Activated CD4-positive, alpha-beta T cell treated with anti-CD3 and anti-CD28 coated beads, Interleukin-10, Interleukin-2, amounts not matched to agents 100 ng/mL and 50 ng/mL, durations not matched to agents 16 hours and 8 hours (primary cell): Measurements from ENCODE around the gene ASTN2.

Experiments
- DNase-seq: peaks from one replicate; pipeline ENCODE4 v3.0.0-alpha.2; 2020

Gene ASTN2

GRCh38 chr9:116547729-116548426 is 867.0 kb downstream of the ASTN2 start:
- no peak for DNase-seq

GRCh38 chr9:116546711-116547581 is 867.9 kb downstream of the ASTN2 start:
- DNase-seq = no peak

GRCh38 chr9:116544896-116545295 is 870.0 kb downstream of the ASTN2 start:
- no peak for DNase-seq

- no peak for DNase-seq
These were observed 871.0 kb downstream of the ASTN2 start for GRCh38 chr9:116543731-116544400.

- no peak for DNase-seq
These were observed 873.5 kb downstream of the ASTN2 start for GRCh38 chr9:116541402-116541801.

- DNase-seq = no peak
These were observed 875.3 kb downstream of the ASTN2 start for GRCh38 chr9:116539549-116539948.

- no peak for DNase-seq
These were observed 889.2 kb downstream of the ASTN2 start for GRCh38 chr9:116525611-116526010.

GRCh38 chr9:116524778-116525470 is 889.9 kb downstream of the ASTN2 start:
- DNase-seq = no peak

- DNase-seq = no peak
These were observed 894.6 kb downstream of the ASTN2 start for GRCh38 chr9:116520218-116520617.

- no peak for DNase-seq
These were observed 898.4 kb downstream of the ASTN2 start for GRCh38 chr9:116516456-116516855.

GRCh38 chr9:116515541-116515940 is 899.3 kb downstream of the ASTN2 start:
- DNase-seq = no peak

GRCh38 chr9:116506685-116507084 is 908.2 kb downstream of the ASTN2 start:
- no peak for DNase-seq

- DNase-seq = no peak
These were observed 909.9 kb downstream of the ASTN2 start for GRCh38 chr9:116504893-116505480.

GRCh38 chr9:116504081-116504480 is 910.8 kb downstream of the ASTN2 start:
- no peak for DNase-seq

GRCh38 chr9:116502746-116503145 is 912.1 kb downstream of the ASTN2 start:
- no peak for DNase-seq

- DNase-seq = no peak
These were observed 913.0 kb downstream of the ASTN2 start for GRCh38 chr9:116501871-116502270.

GRCh38 chr9:116499986-116500871 is 914.6 kb downstream of the ASTN2 start:
- no peak for DNase-seq

- no peak for DNase-seq
These were observed 915.4 kb downstream of the ASTN2 start for GRCh38 chr9:116499434-116499833.

- DNase-seq = no peak
These were observed 917.6 kb downstream of the ASTN2 start for GRCh38 chr9:116497095-116497890.

GRCh38 chr9:116496167-116496566 is 918.7 kb downstream of the ASTN2 start:
- DNase-seq = no peak

GRCh38 chr9:116495725-116496124 is 919.1 kb downstream of the ASTN2 start:
- DNase-seq = no peak
